ENCODE measurements around the gene TCF25. TPM values are rescaled to one million over a fixed set of nuclear protein-coding genes. Genes with fewer than 3 reads are reported as not detected.
"Not testable (repeated sequence)": the region's sequence is repeated elsewhere in the genome, so short reads cannot be mapped to it uniquely, and the experiment has no call there.

The TCF25 gene
- total RNA-seq, 2 donors from 2014 or later = 74.2 to 258 TPM

DNA sequence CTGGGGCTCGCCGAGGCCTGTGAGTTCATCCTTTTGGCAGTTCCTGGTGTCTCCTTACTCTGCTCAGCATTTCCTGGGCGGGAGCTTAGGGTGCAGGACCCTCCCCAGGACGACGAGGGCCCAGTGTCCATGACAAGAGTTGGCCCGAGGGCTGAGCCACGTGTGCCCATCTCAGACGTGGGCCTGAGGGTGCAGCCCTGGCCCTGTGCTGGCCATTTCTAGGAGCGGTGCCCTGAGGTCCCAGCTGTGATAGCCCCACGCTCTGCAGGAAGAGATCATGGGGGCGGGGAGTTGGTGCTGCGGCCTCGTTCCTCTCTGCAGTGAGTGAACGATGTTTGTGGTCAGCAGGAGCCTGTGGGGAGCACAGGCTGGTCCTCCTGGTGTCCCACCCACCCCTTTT lies 39.2 kb downstream of the TCF25 start:
- H3K4me3 ChIP-seq = no peak overlapping the region
- 76 to 89% methylated on average over 8 to 12 of the region's 14 CpGs for WGBS, 2 donors
- H3K4me1 ChIP-seq = peaks cover 5% of the 10 kb centered on the region
- no peaks in the 10 kb centered on the region for H3K27me3 ChIP-seq
- no peak for ATAC-seq
- no peak for DNase-seq
- intact Hi-C loops (cut with DNase I) = no loop called here
- TF ChIP-seq, protein P1, sequence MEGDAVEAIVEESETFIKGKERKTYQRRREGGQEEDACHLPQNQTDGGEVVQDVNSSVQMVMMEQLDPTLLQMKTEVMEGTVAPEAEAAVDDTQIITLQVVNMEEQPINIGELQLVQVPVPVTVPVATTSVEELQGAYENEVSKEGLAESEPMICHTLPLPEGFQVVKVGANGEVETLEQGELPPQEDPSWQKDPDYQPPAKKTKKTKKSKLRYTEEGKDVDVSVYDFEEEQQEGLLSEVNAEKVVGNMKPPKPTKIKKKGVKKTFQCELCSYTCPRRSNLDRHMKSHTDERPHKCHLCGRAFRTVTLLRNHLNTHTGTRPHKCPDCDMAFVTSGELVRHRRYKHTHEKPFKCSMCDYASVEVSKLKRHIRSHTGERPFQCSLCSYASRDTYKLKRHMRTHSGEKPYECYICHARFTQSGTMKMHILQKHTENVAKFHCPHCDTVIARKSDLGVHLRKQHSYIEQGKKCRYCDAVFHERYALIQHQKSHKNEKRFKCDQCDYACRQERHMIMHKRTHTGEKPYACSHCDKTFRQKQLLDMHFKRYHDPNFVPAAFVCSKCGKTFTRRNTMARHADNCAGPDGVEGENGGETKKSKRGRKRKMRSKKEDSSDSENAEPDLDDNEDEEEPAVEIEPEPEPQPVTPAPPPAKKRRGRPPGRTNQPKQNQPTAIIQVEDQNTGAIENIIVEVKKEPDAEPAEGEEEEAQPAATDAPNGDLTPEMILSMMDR (IDR thresholded peaks at IDR 0.05) = no peak
- no peak for TF ChIP-seq POLR2A (IDR thresholded peaks at IDR 0.05)
- no peak overlapping the region for H3K27ac ChIP-seq
- H3K9me3 ChIP-seq = no peaks in the 10 kb centered on the region
- peaks cover 0 to 5% of the 10 kb centered on the region in 2 donors for H3K36me3 ChIP-seq (replicated peaks in 1 of 2; ENCODE audit: insufficient read depth in 1 of 2, low read depth in 2 of 2)

DNA sequence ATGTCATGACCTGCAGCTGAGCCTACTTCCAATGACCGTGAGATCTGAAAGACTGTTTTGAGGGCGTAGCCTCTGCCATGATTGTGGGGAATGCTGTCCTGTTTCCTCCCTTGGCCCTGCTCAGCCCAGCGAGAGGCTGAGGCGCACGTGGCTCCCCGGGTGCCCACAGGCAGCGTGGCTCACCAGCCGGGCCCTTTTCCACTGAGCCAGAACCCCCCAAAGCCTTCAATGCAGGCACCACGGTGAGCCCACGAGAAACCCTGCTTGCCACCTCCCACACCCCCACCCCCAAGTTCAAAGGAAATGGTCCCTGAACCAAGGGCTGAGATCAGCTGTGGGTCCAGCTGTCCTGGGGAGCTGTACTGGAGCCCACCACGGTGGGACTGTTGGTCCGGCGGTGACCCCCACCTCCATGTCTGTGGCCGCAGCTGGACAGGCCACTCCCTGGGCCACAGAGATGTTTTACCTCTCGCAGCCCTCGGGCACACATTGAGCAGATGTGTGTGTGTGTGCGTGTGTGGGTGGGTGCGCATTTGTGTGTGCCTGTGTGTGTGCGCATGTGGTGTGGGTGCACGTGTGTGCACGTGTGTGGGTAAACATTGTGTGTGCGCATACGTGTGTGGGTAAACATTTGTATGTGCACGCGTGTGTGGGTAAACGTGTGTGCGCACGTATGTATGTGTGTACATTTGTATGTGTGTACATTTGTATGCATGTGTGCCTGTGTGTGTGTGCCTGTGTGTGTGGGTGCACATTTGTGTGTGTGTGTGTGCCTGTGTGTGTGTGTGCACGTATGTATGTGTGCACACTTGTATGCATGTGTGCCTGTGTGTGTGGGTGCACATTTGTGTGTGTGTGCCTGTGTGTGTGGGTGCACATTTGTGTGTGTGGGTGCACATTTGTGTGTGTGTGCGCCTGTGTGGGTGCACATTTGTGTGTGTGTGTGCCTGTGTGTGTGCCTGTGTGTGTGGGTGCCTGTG lies 40.3 kb downstream of the TCF25 start:
- H3K4me1 ChIP-seq = peaks cover 16% of the 10 kb centered on the region
- intact Hi-C loops (cut with DNase I) = no loop called here
- peaks cover 0 to 4% of the 10 kb centered on the region in 2 donors for H3K36me3 ChIP-seq (replicated peaks in 1 of 2; ENCODE audit: insufficient read depth in 1 of 2, low read depth in 2 of 2)
- TF ChIP-seq, protein P1 (IDR thresholded peaks at IDR 0.05) = no peak
- TF ChIP-seq POLR2A (IDR thresholded peaks at IDR 0.05) = no peak
- H3K27me3 ChIP-seq = no peaks in the 10 kb centered on the region
- no peaks in the 10 kb centered on the region for H3K9me3 ChIP-seq
- H3K4me3 ChIP-seq = no peak overlapping the region
- no peak overlapping the region for H3K27ac ChIP-seq
- no peak for DNase-seq
- WGBS, 2 donors = 80 to 82% methylated on average over 16 to 30 of the region's 30 CpGs
- ATAC-seq = no peak

DNA sequence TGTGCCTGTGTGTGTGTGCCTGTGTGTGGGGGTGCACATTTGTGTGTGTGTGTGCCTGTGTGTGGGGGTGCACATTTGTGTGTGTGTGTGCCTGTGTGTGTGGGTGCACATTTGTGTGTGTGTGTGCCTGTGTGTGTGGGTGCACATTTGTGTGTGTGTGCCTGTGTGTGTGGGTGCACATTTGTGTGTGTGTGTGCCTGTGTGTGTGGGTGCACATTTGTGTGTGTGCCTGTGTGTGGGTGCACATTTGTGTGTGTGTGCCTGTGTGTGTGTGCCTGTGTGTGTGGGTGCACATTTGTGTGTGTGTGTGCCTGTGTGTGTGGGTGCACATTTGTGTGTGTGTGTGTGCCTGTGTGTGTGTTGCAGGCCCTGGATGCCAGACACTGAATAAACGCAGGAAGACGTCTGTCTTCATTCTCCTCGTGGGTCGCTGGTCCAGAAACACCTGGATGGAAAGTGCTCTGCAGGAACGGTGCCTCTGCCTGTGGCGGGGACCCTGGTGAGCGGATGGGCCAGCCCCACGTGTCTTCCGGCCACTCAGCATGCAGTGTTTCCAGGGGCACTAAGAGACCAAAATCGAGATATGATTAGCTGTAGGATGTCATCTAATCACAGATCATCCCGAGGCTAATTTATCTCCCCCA lies 41.4 kb downstream of the TCF25 start:
- DNase-seq; H3K4me3 ChIP-seq; H3K9me3 ChIP-seq; H3K27me3 ChIP-seq; H3K36me3 ChIP-seq (replicated peaks in 1 of 2; ENCODE audit: insufficient read depth in 1 of 2, low read depth in 2 of 2); H3K27ac ChIP-seq; ATAC-seq; intact Hi-C loops (cut with DNase I): not testable (repeated sequence)
- peaks cover 16% of the 10 kb centered on the region for H3K4me1 ChIP-seq
- WGBS, 2 donors = 46% methylated on average over 11 of the region's 11 CpGs; no CpG with 5 or more reads in 1 of the 2 donors

DNA sequence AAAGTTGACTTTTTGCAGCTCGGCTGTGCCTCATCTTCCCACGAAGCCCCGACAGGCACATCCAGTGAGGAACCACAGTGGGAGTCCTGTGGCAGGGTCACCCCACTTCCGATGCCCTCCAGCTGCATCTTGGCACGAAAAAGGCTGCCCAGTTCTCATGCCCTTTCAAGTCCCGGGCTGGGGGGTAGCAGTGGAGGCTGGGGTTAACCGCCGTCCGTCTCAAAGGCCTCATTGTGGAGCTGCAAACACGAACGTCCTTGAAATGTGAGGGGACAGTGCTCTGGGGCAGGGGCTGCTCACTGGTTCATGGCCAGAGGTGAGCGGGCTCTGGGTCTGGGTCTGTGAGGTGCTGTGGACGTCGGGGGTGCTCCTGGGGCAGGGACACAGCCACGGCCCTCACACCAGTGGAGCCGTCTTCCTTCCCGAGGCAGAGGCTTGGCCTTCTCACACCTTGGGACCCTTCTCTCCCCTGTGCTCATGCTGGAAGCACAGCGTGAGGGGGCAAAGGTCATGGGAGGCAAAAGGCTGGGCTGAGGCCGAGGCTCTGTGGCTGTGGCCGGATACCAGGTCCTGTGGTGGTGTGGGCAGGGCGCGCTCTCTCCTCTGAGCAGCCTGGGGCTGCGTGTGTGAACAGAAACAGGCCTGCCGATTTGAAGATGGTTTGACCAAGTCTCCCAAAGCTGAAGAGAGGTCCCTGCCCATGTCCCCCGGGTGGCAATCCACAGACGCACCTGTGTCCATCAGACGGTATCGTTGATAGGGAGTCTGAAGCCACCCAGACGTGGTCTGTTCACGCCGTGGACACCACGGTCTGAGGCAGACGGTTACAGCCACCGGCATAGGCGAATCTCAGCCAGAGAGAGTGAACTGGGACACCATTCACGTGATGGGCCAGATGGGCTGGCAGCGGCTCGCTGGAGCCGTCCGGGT lies 42.2 kb downstream of the TCF25 start:
- intact Hi-C loops (cut with DNase I) = no loop called here
- Histone ChIP-seq H3K27me3 (no peaks in the 10 kb centered on the region), H3K4me1 (peaks cover 16% of the 10 kb centered on the region), H3K9me3 (no peaks in the 10 kb centered on the region), H3K27ac (no peak overlapping the region), H3K36me3 (replicated peaks in 1 of 2; ENCODE audit: insufficient read depth in 1 of 2, low read depth in 2 of 2) (peaks cover 0 to 1% of the 10 kb centered on the region in 2 donors), H3K4me3 (no peak overlapping the region)
- no peak for ATAC-seq
- WGBS, 2 donors = 61 to 65% methylated on average over 16 to 40 of the region's 40 CpGs
- no peak for TF ChIP-seq POLR2A (IDR thresholded peaks at IDR 0.05)
- TF ChIP-seq, protein P1 (IDR thresholded peaks at IDR 0.05) = no peak
- DNase-seq = no peak

All from body of pancreas (tissue), 4 donors.